Measurements from ENCODE around the gene MUC2. TPM values are rescaled to one million over a fixed set of nuclear protein-coding genes. Genes with fewer than 3 reads are reported as not detected.

MUC2 gene
- total RNA-seq, 1 donor from 2014 or later = not detected

- Histone ChIP-seq H3K27ac (ENCODE audit: low read depth, low read length) (no peak overlapping the region), H2AFZ (ENCODE audit: low read depth, low read length) (no peak overlapping the region), H4K20me1 (ENCODE audit: insufficient read depth, low read length) (no peaks in the 10 kb centered on the region), H3K4me2 (ENCODE audit: low read length) (no peak overlapping the region), H3K36me3 (ENCODE audit: insufficient read depth, low read length) (no peaks in the 10 kb centered on the region), H3K9ac (ENCODE audit: low read length) (no peak overlapping the region), H3K27me3 (ENCODE audit: insufficient read depth, low read length) (peaks cover 4% of the 10 kb centered on the region), H3K79me2 (ENCODE audit: insufficient read depth, low read length) (no peaks in the 10 kb centered on the region), H3K4me1 (ENCODE audit: insufficient read depth, low read length) (peaks cover 15% of the 10 kb centered on the region), H3K9me3 (ENCODE audit: insufficient read depth, low read depth, low read length) (no peaks in the 10 kb centered on the region), H3K4me3 (ENCODE audit: insufficient read depth, low read depth, low read length) (no peak overlapping the region)
- Mint-ChIP-seq H3K27me3 (ENCODE audit: low read depth, unreplicated experiment) (peaks cover 24% of the 10 kb centered on the region), H3K9me3 (ENCODE audit: unreplicated experiment) (peaks cover 6% of the 10 kb centered on the region), H3K36me3 (ENCODE audit: low read depth, unreplicated experiment) (no peaks in the 10 kb centered on the region), H3K4me1 (ENCODE audit: low read depth, unreplicated experiment) (peaks cover 5% of the 10 kb centered on the region), H3K4me3 (ENCODE audit: unreplicated experiment) (no peak overlapping the region), H3K27ac (ENCODE audit: unreplicated experiment) (no peak overlapping the region)
- TF ChIP-seq CTCF (IDR thresholded peaks at IDR 0.05; ENCODE audit: insufficient read depth, low read depth, low read length) = no peak
- no peak for TF ChIP-seq EZH2 (IDR thresholded peaks at IDR 0.05; ENCODE audit: insufficient read depth, low read length)
- FAIRE-seq (no peak), DNase-seq (ENCODE audit: low read depth) (no peak)
These were observed 6.7 kb upstream of the MUC2 start for GRCh38 chr11:1067812-1068496.

GRCh38 chr11:1069740-1070139, 4.9 kb upstream of the MUC2 start:
- Histone ChIP-seq H3K4me2 (ENCODE audit: low read length) (no peak overlapping the region), H3K79me2 (ENCODE audit: insufficient read depth, low read length) (no peaks in the 10 kb centered on the region), H3K9ac (ENCODE audit: low read length) (no peak overlapping the region), H3K27ac (ENCODE audit: low read depth, low read length) (no peak overlapping the region), H4K20me1 (ENCODE audit: insufficient read depth, low read length) (no peaks in the 10 kb centered on the region), H3K4me3 (ENCODE audit: insufficient read depth, low read depth, low read length) (no peak overlapping the region), H3K4me1 (ENCODE audit: insufficient read depth, low read length) (peaks cover 20% of the 10 kb centered on the region), H3K36me3 (ENCODE audit: insufficient read depth, low read length) (no peaks in the 10 kb centered on the region), H3K9me3 (ENCODE audit: insufficient read depth, low read depth, low read length) (no peaks in the 10 kb centered on the region), H3K27me3 (ENCODE audit: insufficient read depth, low read length) (peaks cover 4% of the 10 kb centered on the region), H2AFZ (ENCODE audit: low read depth, low read length) (no peak overlapping the region)
- no peak for DNase-seq (ENCODE audit: low read depth)
- no peak overlapping the region for H3K4me3 Mint-ChIP-seq (ENCODE audit: unreplicated experiment)
- peaks cover 5% of the 10 kb centered on the region for H3K4me1 Mint-ChIP-seq (ENCODE audit: low read depth, unreplicated experiment)
- peaks cover 2% of the 10 kb centered on the region for H3K9me3 Mint-ChIP-seq (ENCODE audit: unreplicated experiment)
- TF ChIP-seq CTCF (IDR thresholded peaks at IDR 0.05; ENCODE audit: insufficient read depth, low read depth, low read length) (no peak), EZH2 (IDR thresholded peaks at IDR 0.05; ENCODE audit: insufficient read depth, low read length) (no peak)
- no peaks in the 10 kb centered on the region for H3K36me3 Mint-ChIP-seq (ENCODE audit: low read depth, unreplicated experiment)
- peaks cover 15% of the 10 kb centered on the region for H3K27me3 Mint-ChIP-seq (ENCODE audit: low read depth, unreplicated experiment)
- FAIRE-seq = no peak
- H3K27ac Mint-ChIP-seq (ENCODE audit: unreplicated experiment) = no peak overlapping the region

Measured in astrocyte (in vitro differentiated cells and primary cell).